ENCODE results near the gene TSACC. TPM values are rescaled to one million over a fixed set of nuclear protein-coding genes. Genes with fewer than 3 reads are reported as not detected.
"Not testable (repeated sequence)": the region's sequence is repeated elsewhere in the genome, so short reads cannot be mapped to it uniquely, and the experiment has no call there.

Gene TSACC
- total RNA-seq, 1 donor from 2014 or later, result not detected

GRCh38 chr1:156368889-156369684, 30.8 kb downstream of the TSACC start, which contains the start of gene RHBG:
TSS of gene RHBG (plus strand) at chr1:156369211. CDS start at chr1:156369250, 39 bp downstream.
- no peak for DNase-seq (ENCODE audit: extremely low spot score, unreplicated experiment)
- H3K27me3 Mint-ChIP-seq (ENCODE audit: unreplicated experiment), result peaks cover 58% of the 10 kb centered on the region

GRCh38 chr1:156369685-156370286, 31.5 kb downstream of the TSACC start:
- H3K9me3 Mint-ChIP-seq (ENCODE audit: unreplicated experiment); H3K4me1 Mint-ChIP-seq (ENCODE audit: unreplicated experiment); DNase-seq (ENCODE audit: extremely low spot score, unreplicated experiment); H3K27ac Mint-ChIP-seq (ENCODE audit: unreplicated experiment); H3K36me3 Mint-ChIP-seq (ENCODE audit: unreplicated experiment): not testable (repeated sequence)
- peaks cover 52% of the 10 kb centered on the region for H3K27me3 Mint-ChIP-seq (ENCODE audit: unreplicated experiment)
- peak overlapping the region; percentile 61 for H3K4me3 Mint-ChIP-seq (ENCODE audit: unreplicated experiment)

More at GRCh38 chr1:156368889-156369684, 30.8 kb downstream of the TSACC start, which contains the start of gene RHBG:
- TF ChIP-seq CTCF (IDR thresholded peaks at IDR 0.05), result no peak
- peaks cover 6% of the 10 kb centered on the region for H3K4me1 Mint-ChIP-seq (ENCODE audit: unreplicated experiment)
- H3K4me3 Mint-ChIP-seq (ENCODE audit: unreplicated experiment), result peak within 1 kb of the TSS; percentile 61
- H3K9me3 Mint-ChIP-seq (ENCODE audit: unreplicated experiment), result no peaks in the 10 kb centered on the region
- no peak within 1 kb of the TSS for H3K27ac Mint-ChIP-seq (ENCODE audit: unreplicated experiment)
- H3K36me3 Mint-ChIP-seq (ENCODE audit: unreplicated experiment), result no peaks in the 10 kb centered on the region

- TF ChIP-seq CTCF (IDR thresholded peaks at IDR 0.05), result no peak
- H3K27me3 Mint-ChIP-seq (ENCODE audit: unreplicated experiment), result peaks cover 36% of the 10 kb centered on the region
- no peak for DNase-seq (ENCODE audit: extremely low spot score, unreplicated experiment)
- H3K36me3 Mint-ChIP-seq (ENCODE audit: unreplicated experiment), result no peaks in the 10 kb centered on the region
- no peaks in the 10 kb centered on the region for H3K9me3 Mint-ChIP-seq (ENCODE audit: unreplicated experiment)
- no peak overlapping the region for H3K27ac Mint-ChIP-seq (ENCODE audit: unreplicated experiment)
- peaks cover 6% of the 10 kb centered on the region for H3K4me1 Mint-ChIP-seq (ENCODE audit: unreplicated experiment)
- no peak overlapping the region for H3K4me3 Mint-ChIP-seq (ENCODE audit: unreplicated experiment)
Measured at GRCh38 chr1:156371553-156372264, 33.4 kb downstream of the TSACC start.

GRCh38 chr1:156372265-156372586, 33.9 kb downstream of the TSACC start:
- DNase-seq (ENCODE audit: extremely low spot score, unreplicated experiment), result no peak
- H3K36me3 Mint-ChIP-seq (ENCODE audit: unreplicated experiment), result no peaks in the 10 kb centered on the region
- H3K4me1 Mint-ChIP-seq (ENCODE audit: unreplicated experiment), result peaks cover 6% of the 10 kb centered on the region
- TF ChIP-seq CTCF (IDR thresholded peaks at IDR 0.05), result no peak
- no peaks in the 10 kb centered on the region for H3K9me3 Mint-ChIP-seq (ENCODE audit: unreplicated experiment)
- no peak overlapping the region for H3K27ac Mint-ChIP-seq (ENCODE audit: unreplicated experiment)
- H3K27me3 Mint-ChIP-seq (ENCODE audit: unreplicated experiment), result peaks cover 36% of the 10 kb centered on the region
- H3K4me3 Mint-ChIP-seq (ENCODE audit: unreplicated experiment), result no peak overlapping the region

- TF ChIP-seq CTCF (IDR thresholded peaks at IDR 0.05), result no peak
- DNase-seq (ENCODE audit: extremely low spot score, unreplicated experiment), result no peak
- Mint-ChIP-seq H3K27ac (ENCODE audit: unreplicated experiment) (no peak overlapping the region), H3K27me3 (ENCODE audit: unreplicated experiment) (peaks cover 34% of the 10 kb centered on the region), H3K9me3 (ENCODE audit: unreplicated experiment) (no peaks in the 10 kb centered on the region), H3K4me3 (ENCODE audit: unreplicated experiment) (no peak overlapping the region), H3K36me3 (ENCODE audit: unreplicated experiment) (no peaks in the 10 kb centered on the region), H3K4me1 (ENCODE audit: unreplicated experiment) (peaks cover 6% of the 10 kb centered on the region)
Measured at GRCh38 chr1:156372876-156373275, 34.5 kb downstream of the TSACC start.

All from osteocyte (in vitro differentiated cells).